HG02870 (cell line): ENCODE results near the gene SLC7A9.

Experiments
- ATAC-seq: cut with Tn5 transposase; IDR thresholded peaks from one replicate; pipeline ENCODE4 v1.9.1; 2021; ENCODE audit warnings: mild to moderate bottlenecking, moderate library complexity; ENCODE audit not compliant: unreplicated experiment

SLC7A9 gene

GRCh38 chr19:32869369-32869965, at the start of gene SLC7A9:
Gene SLC7A9 (minus strand): TSS chr19:32869767. CDS start chr19:32868534, 1,233 bp downstream.
- ATAC-seq: no peak

- ATAC-seq: no peak
Measured at GRCh38 chr19:32919365-32919764, 49.8 kb upstream of the SLC7A9 start.

- no peak for ATAC-seq
Measured at GRCh38 chr19:32917616-32917996, 48.0 kb upstream of the SLC7A9 start.

- no peak for ATAC-seq
Measured at GRCh38 chr19:32916969-32917615, 47.5 kb upstream of the SLC7A9 start.

GRCh38 chr19:32914879-32915660, 45.5 kb upstream of the SLC7A9 start:
- ATAC-seq: no peak

- ATAC-seq: no peak
Measured at GRCh38 chr19:32911467-32911866, 41.9 kb upstream of the SLC7A9 start.

- ATAC-seq: no peak
Measured at GRCh38 chr19:32910874-32911273, 41.3 kb upstream of the SLC7A9 start.

- no peak for ATAC-seq
Measured at GRCh38 chr19:32910094-32910493, 40.5 kb upstream of the SLC7A9 start.

- no peak for ATAC-seq
Measured at GRCh38 chr19:32909257-32909656, 39.7 kb upstream of the SLC7A9 start.

- ATAC-seq: no peak
Measured at GRCh38 chr19:32908641-32909190, 39.1 kb upstream of the SLC7A9 start.

GRCh38 chr19:32902448-32902847, 32.9 kb upstream of the SLC7A9 start:
- ATAC-seq: no peak

GRCh38 chr19:32901504-32902161, 32.1 kb upstream of the SLC7A9 start:
- ATAC-seq: no peak

GRCh38 chr19:32896516-32897214, 27.1 kb upstream of the SLC7A9 start:
- no peak for ATAC-seq

- peak; percentile 91 for ATAC-seq
Measured at GRCh38 chr19:32895384-32895783, 25.8 kb upstream of the SLC7A9 start.

- ATAC-seq: no peak
Measured at GRCh38 chr19:32891609-32892008, 22.0 kb upstream of the SLC7A9 start.

GRCh38 chr19:32890841-32891240, 21.3 kb upstream of the SLC7A9 start:
- no peak for ATAC-seq

- no peak for ATAC-seq
Measured at GRCh38 chr19:32890326-32890725, 20.8 kb upstream of the SLC7A9 start.

- ATAC-seq: no peak
Measured at GRCh38 chr19:32889137-32889934, 19.8 kb upstream of the SLC7A9 start.

GRCh38 chr19:32887572-32888215, 18.1 kb upstream of the SLC7A9 start:
- ATAC-seq: no peak
